Fibroblast of pulmonary artery (primary cell): ENCODE results near the gene BARD1.

Source experiments
- DNase-seq: peaks from one replicate; pipeline ENCODE4 v3.0.0-alpha.2; 2010; ENCODE audit warnings: low read depth
- H3K4me3 ChIP-seq: replicated peaks from 2 replicates; pipeline ENCODE4 v1.5.1; 2011; ENCODE audit warnings: low read depth, mild to moderate bottlenecking, control low read depth, low read length, moderate library complexity
- CTCF ChIP-seq: IDR thresholded peaks from 2 replicates; pipeline ENCODE4 v1.5.1; 2011; ENCODE audit warnings: mild to moderate bottlenecking, control low read depth, low read length, inconsistent platforms; ENCODE audit errors: missing control alignments

Gene BARD1

GRCh38 chr2:214715025-214715424, 94.5 kb downstream of the BARD1 start:
- no peak for DNase-seq
- no peak for TF ChIP-seq CTCF
- no peak overlapping the region for H3K4me3 ChIP-seq

- H3K4me3 ChIP-seq = no peak overlapping the region
- no peak for DNase-seq
- TF ChIP-seq CTCF = no peak
These were observed 96.2 kb downstream of the BARD1 start for GRCh38 chr2:214713080-214713830.

GRCh38 chr2:214710729-214711128, 98.8 kb downstream of the BARD1 start:
- no peak for DNase-seq
- TF ChIP-seq CTCF = no peak
- H3K4me3 ChIP-seq = no peak overlapping the region

- H3K4me3 ChIP-seq = no peak overlapping the region
- DNase-seq = peak; percentile 62
- TF ChIP-seq CTCF = no peak
These were observed 102.5 kb downstream of the BARD1 start for GRCh38 chr2:214706986-214707385.

GRCh38 chr2:214699236-214699635, 110.2 kb downstream of the BARD1 start:
- no peak overlapping the region for H3K4me3 ChIP-seq
- DNase-seq = no peak
- no peak for TF ChIP-seq CTCF

- TF ChIP-seq CTCF = no peak
- no peak overlapping the region for H3K4me3 ChIP-seq
- DNase-seq = no peak
These were observed 112.8 kb downstream of the BARD1 start for GRCh38 chr2:214696681-214697080.

GRCh38 chr2:214695789-214696188, 113.7 kb downstream of the BARD1 start:
- H3K4me3 ChIP-seq = no peak overlapping the region
- TF ChIP-seq CTCF = no peak
- DNase-seq = peak; percentile 44

GRCh38 chr2:214683557-214683956, 125.9 kb downstream of the BARD1 start:
- DNase-seq = peak; percentile 4
- peak overlapping the region; percentile 50 for H3K4me3 ChIP-seq
